IPS DF 4.7 (cell line): ENCODE data around the gene NLK.

Experiments
- DNase-seq: peaks from one replicate; pipeline ENCODE4 v3.0.0-alpha.2; 2013; ENCODE audit warnings: low spot score; ENCODE audit errors: extremely low read depth

Gene NLK

GRCh38 chr17:28040406-28040805, 2.1 kb upstream of the NLK start:
- no peak for DNase-seq

- peak; percentile 91 for DNase-seq
Observed at GRCh38 chr17:28041068-28041843, 1.2 kb upstream of the NLK start.

- DNase-seq, result no peak
Observed at GRCh38 chr17:28041844-28042656, 427 bp upstream of the NLK start.

- no peak for DNase-seq
Observed at GRCh38 chr17:28042721-28043291, 329 bp downstream of the NLK start.

GRCh38 chr17:28043296-28043695, 819 bp downstream of the NLK start:
- DNase-seq, result no peak

GRCh38 chr17:28043741-28044140, 1.3 kb downstream of the NLK start:
- no peak for DNase-seq

GRCh38 chr17:28045304-28045703, 2.8 kb downstream of the NLK start:
- DNase-seq, result no peak

GRCh38 chr17:28046034-28046825, 3.8 kb downstream of the NLK start:
- DNase-seq, result no peak

GRCh38 chr17:28047806-28048205, 5.3 kb downstream of the NLK start:
- DNase-seq, result no peak

GRCh38 chr17:28049071-28049470, 6.6 kb downstream of the NLK start:
- no peak for DNase-seq

- no peak for DNase-seq
Observed at GRCh38 chr17:28053044-28053670, 10.7 kb downstream of the NLK start.

- DNase-seq, result no peak
Observed at GRCh38 chr17:28053725-28054124, 11.2 kb downstream of the NLK start.

GRCh38 chr17:28055546-28056275, 13.2 kb downstream of the NLK start:
- DNase-seq, result no peak

- DNase-seq, result no peak
Observed at GRCh38 chr17:28056276-28056620, 13.8 kb downstream of the NLK start.

- DNase-seq, result no peak
Observed at GRCh38 chr17:28057731-28058246, 15.3 kb downstream of the NLK start.

GRCh38 chr17:28059675-28060074, 17.2 kb downstream of the NLK start:
- no peak for DNase-seq

GRCh38 chr17:28065706-28066105, 23.2 kb downstream of the NLK start:
- DNase-seq, result no peak

GRCh38 chr17:28069061-28069460, 26.6 kb downstream of the NLK start:
- DNase-seq, result no peak

- DNase-seq, result no peak
Observed at GRCh38 chr17:28071179-28071578, 28.7 kb downstream of the NLK start.

- no peak for DNase-seq
Observed at GRCh38 chr17:28071891-28072606, 29.6 kb downstream of the NLK start.
